Measurements from ENCODE around the gene SLC2A1.

SLC2A1 gene

GRCh38 chr1:42963378-42964043 lies 4.8 kb upstream of the SLC2A1 start:
- no peaks in the 10 kb centered on the region for H4K20me1 ChIP-seq (ENCODE audit: insufficient read depth, low read length)
- no peak overlapping the region for H3K9ac ChIP-seq (ENCODE audit: low read length)
- H3K9me3 ChIP-seq (ENCODE audit: insufficient read depth, low read length): no peaks in the 10 kb centered on the region
- no peaks in the 10 kb centered on the region for H3K36me3 ChIP-seq (replicated peaks; ENCODE audit: low read depth, low read length)
- no peak overlapping the region for H3K27ac ChIP-seq (ENCODE audit: low read length)
- H3K79me2 ChIP-seq (ENCODE audit: low read length): peaks cover under 1% of the 10 kb centered on the region; the same call in 1 of the 2 replicates
- no peak overlapping the region for H3K4me2 ChIP-seq (ENCODE audit: low read length)
- TF ChIP-seq CTCF (IDR thresholded peaks at IDR 0.05; ENCODE audit: low read depth, low read length): no peak
- TF ChIP-seq EZH2phosphoT487 (IDR thresholded peaks at IDR 0.05; ENCODE audit: low read depth): no peak
- no peak overlapping the region for H2AFZ ChIP-seq (ENCODE audit: low read depth, low read length)
- peaks cover 12% of the 10 kb centered on the region for H3K4me1 ChIP-seq (ENCODE audit: low read length)
- H3K27me3 ChIP-seq (ENCODE audit: low read depth, low read length): peaks cover 6% of the 10 kb centered on the region; the same call in 1 of the 2 replicates
- H3K4me3 ChIP-seq (ENCODE audit: low read length): no peak overlapping the region

- Histone ChIP-seq H3K9ac (ENCODE audit: low read length) (no peak overlapping the region), H2AFZ (ENCODE audit: low read depth, low read length) (no peak overlapping the region), H4K20me1 (ENCODE audit: insufficient read depth, low read length) (peaks cover under 1% of the 10 kb centered on the region), H3K79me2 (ENCODE audit: low read length) (peaks cover 8% of the 10 kb centered on the region), H3K27ac (ENCODE audit: low read length) (no peak overlapping the region), H3K4me2 (ENCODE audit: low read length) (no peak overlapping the region), H3K4me3 (ENCODE audit: low read length) (no peak overlapping the region), H3K36me3 (replicated peaks; ENCODE audit: low read depth, low read length) (no peaks in the 10 kb centered on the region), H3K9me3 (ENCODE audit: insufficient read depth, low read length) (no peaks in the 10 kb centered on the region), H3K4me1 (ENCODE audit: low read length) (peaks cover 12% of the 10 kb centered on the region), H3K27me3 (ENCODE audit: low read depth, low read length) (peaks cover 6% of the 10 kb centered on the region; the same call in 1 of the 2 replicates)
- TF ChIP-seq CTCF (IDR thresholded peaks at IDR 0.05; ENCODE audit: low read depth, low read length) (no peak), EZH2phosphoT487 (IDR thresholded peaks at IDR 0.05; ENCODE audit: low read depth) (no peak)
Observed at GRCh38 chr1:42962641-42963377, 4.1 kb upstream of the SLC2A1 start.

GRCh38 chr1:42961312-42962091 lies 2.8 kb upstream of the SLC2A1 start:
- Histone ChIP-seq H4K20me1 (ENCODE audit: insufficient read depth, low read length) (peaks cover 14% of the 10 kb centered on the region), H3K27me3 (ENCODE audit: low read depth, low read length) (peaks cover 6% of the 10 kb centered on the region; the same call in 1 of the 2 replicates), H3K27ac (ENCODE audit: low read length) (no peak overlapping the region), H3K79me2 (ENCODE audit: low read length) (peaks cover 21% of the 10 kb centered on the region), H3K4me3 (ENCODE audit: low read length) (no peak overlapping the region), H3K4me1 (ENCODE audit: low read length) (peaks cover 19% of the 10 kb centered on the region), H3K9ac (ENCODE audit: low read length) (no peak overlapping the region), H2AFZ (ENCODE audit: low read depth, low read length) (no peak overlapping the region), H3K4me2 (ENCODE audit: low read length) (no peak overlapping the region), H3K9me3 (ENCODE audit: insufficient read depth, low read length) (no peaks in the 10 kb centered on the region), H3K36me3 (replicated peaks; ENCODE audit: low read depth, low read length) (peaks cover 6% of the 10 kb centered on the region)
- TF ChIP-seq EZH2phosphoT487 (IDR thresholded peaks at IDR 0.05; ENCODE audit: low read depth) (no peak), CTCF (IDR thresholded peaks at IDR 0.05; ENCODE audit: low read depth, low read length) (no peak)

Data from OCI-LY3 (cell line).